IMR-90 (cell line): ENCODE results near the gene ZNF714. TPM values are rescaled to one million over a fixed set of nuclear protein-coding genes. Genes with fewer than 3 reads are reported as not detected.

Experiments
- ATAC-seq: fragments of 200-7000 bp; cut with Tn5 transposase; 2 replicates; pipeline ENCODE4 v1.9.1; 2020; ENCODE audit warnings: low read depth, mild to moderate bottlenecking, moderate library complexity
- BruUV-seq: library from RNA; stranded (reverse); fragments of 400-500 nt; replicated peaks from 2 replicates; lab custom pipeline; 2021; lab: Mats Ljungman, UMichigan
- CTCF ChIA-PET: fragments of 300-600 bp; formaldehyde crosslinking; extraction: SDS; loops from one replicate; lab custom pipeline; 2021; ENCODE audit warnings: antibody characterized with exemption; lab: Yijun Ruan, JAX
- POLR2A ChIA-PET: fragments of 300-600 bp; sonication (Branson Sonifier 250); formaldehyde crosslinking; loops from one replicate; lab custom pipeline; 2022; ENCODE audit warnings: antibody characterized with exemption; ENCODE audit not compliant: unreplicated experiment; lab: Charles Lee
- DNase-seq: peaks from one replicate; pipeline ENCODE4 v3.0.0; 2013
- H2AFZ ChIP-seq: replicated peaks from 2 replicates; pipeline ENCODE3; 2013; ENCODE audit warnings: low read length, mild to moderate bottlenecking; ENCODE audit not compliant: poor library complexity
- H2AK5ac ChIP-seq: 2 replicates; pipeline ENCODE4 v1.6.1; 2013; ENCODE audit warnings: low read depth, low read length, inconsistent platforms
- H2AK9ac ChIP-seq: replicated peaks from 2 replicates; pipeline ENCODE3; 2013; ENCODE audit warnings: mild to moderate bottlenecking, low read depth, low read length, moderate library complexity; ENCODE audit not compliant: poor library complexity
- H2BK120ac ChIP-seq: 2 replicates; pipeline ENCODE4 v1.6.1; 2013; ENCODE audit warnings: low read depth, low read length, inconsistent platforms
- H2BK15ac ChIP-seq: 3 replicates; pipeline ENCODE4 v1.6.1; 2013; ENCODE audit warnings: low read depth, low read length, inconsistent platforms
- H2BK20ac ChIP-seq: 2 replicates; pipeline ENCODE4 v1.6.1; 2013; ENCODE audit warnings: low read depth, mild to moderate bottlenecking, inconsistent platforms, low read length, moderate library complexity
- H2BK5ac ChIP-seq: 2 replicates; pipeline ENCODE4 v1.6.1; 2013; ENCODE audit warnings: mild to moderate bottlenecking, low read depth, low read length, inconsistent platforms; ENCODE audit not compliant: poor library complexity, severe bottlenecking
- H3K14ac ChIP-seq: replicated peaks from 2 replicates; pipeline ENCODE4 v1.6.1; 2013; ENCODE audit warnings: low read depth, low read length, inconsistent platforms
- H3K18ac ChIP-seq: 2 replicates; pipeline ENCODE4 v1.6.1; 2013; ENCODE audit warnings: low read depth, low read length, control low read depth
- H3K23ac ChIP-seq: 2 replicates; pipeline ENCODE4 v1.6.1; 2013; ENCODE audit warnings: low read depth, low read length, inconsistent platforms
- H3K27ac ChIP-seq: 2 replicates; pipeline ENCODE4 v1.5.1; 2013; ENCODE audit warnings: mild to moderate bottlenecking, control low read depth, low read length; ENCODE audit not compliant: insufficient read depth
- H3K27me3 ChIP-seq: 2 replicates; pipeline ENCODE4 v1.6.1; 2013; ENCODE audit warnings: low read length; ENCODE audit not compliant: control insufficient read depth, insufficient read depth
- H3K36me3 ChIP-seq: 2 replicates; pipeline ENCODE4 v1.6.1; 2013; ENCODE audit warnings: low read length, mixed read lengths; ENCODE audit not compliant: control insufficient read depth, insufficient read depth
- H3K4ac ChIP-seq: 2 replicates; pipeline ENCODE4 v1.6.1; 2013; ENCODE audit warnings: low read depth, low read length, inconsistent platforms
- H3K4me1 ChIP-seq: 2 replicates; pipeline ENCODE4 v1.6.1; 2013; ENCODE audit warnings: low read length, mixed read lengths; ENCODE audit not compliant: control insufficient read depth, insufficient read depth
- H3K4me2 ChIP-seq: 2 replicates; pipeline ENCODE4 v1.6.1; 2013; ENCODE audit warnings: low read depth, mild to moderate bottlenecking, control low read depth, low read length, moderate library complexity
- H3K4me3 ChIP-seq: 2 replicates; pipeline ENCODE4 v1.5.1; 2013; ENCODE audit warnings: low read depth, mild to moderate bottlenecking, control low read depth, low read length, moderate library complexity; ENCODE audit not compliant: insufficient read depth
- H3K56ac ChIP-seq: 2 replicates; pipeline ENCODE4 v1.6.1; 2013; ENCODE audit warnings: low read length, inconsistent platforms; ENCODE audit not compliant: insufficient read depth; ENCODE audit errors: extremely low read depth
- H3K79me1 ChIP-seq, 2 experiments: 2 replicates each; pipeline ENCODE4 v1.6.1; 2013; ENCODE audit warnings: low read length in 2 of 2, inconsistent platforms in 1 of 2, low read depth in 1 of 2
- H3K9ac ChIP-seq: 2 replicates; pipeline ENCODE4 v1.6.1; 2013; ENCODE audit warnings: low read depth, low read length, control low read depth
- H3K9me1 ChIP-seq: 2 replicates; pipeline ENCODE4 v1.6.1; 2013; ENCODE audit warnings: low read length, inconsistent platforms; ENCODE audit not compliant: insufficient read depth
- H3K9me3 ChIP-seq: 2 replicates; pipeline ENCODE4 v1.6.1; 2013; ENCODE audit warnings: low read length; ENCODE audit not compliant: control insufficient read depth, insufficient read depth
- H4K20me1 ChIP-seq: 2 replicates; pipeline ENCODE4 v1.6.1; 2013; ENCODE audit warnings: low read length, inconsistent platforms; ENCODE audit not compliant: insufficient read depth
- H4K5ac ChIP-seq: 2 replicates; pipeline ENCODE4 v1.6.1; 2013; ENCODE audit warnings: mild to moderate bottlenecking, low read depth, low read length, control low read depth
- H4K8ac ChIP-seq, 2 experiments: 2 replicates each; pipeline ENCODE4 v1.6.1; 2013; ENCODE audit warnings: low read depth in 2 of 2, low read length in 2 of 2, control low read depth in 1 of 2, inconsistent platforms in 1 of 2
- H4K91ac ChIP-seq: 2 replicates; pipeline ENCODE4 v1.6.1; 2013; ENCODE audit warnings: low read depth, low read length, inconsistent platforms; ENCODE audit not compliant: insufficient read depth
- CHD1 ChIP-seq: IDR thresholded peaks from 2 replicates; pipeline ENCODE4 v1.6.1; 2012; ENCODE audit warnings: low read depth, low read length, improper control_type of control experiment
- MAFK ChIP-seq: IDR thresholded peaks from 2 replicates; pipeline ENCODE4 v1.6.1; 2012; ENCODE audit warnings: low read depth, low read length, improper control_type of control experiment
- MAZ ChIP-seq: IDR thresholded peaks from 2 replicates; pipeline ENCODE4 v1.6.1; 2012; ENCODE audit warnings: low read depth, mild to moderate bottlenecking, low read length, improper control_type of control experiment, moderate library complexity, borderline replicate concordance
- NFE2L2 ChIP-seq: fragments of 150-350 bp; IDR thresholded peaks from 2 replicates; pipeline ENCODE4 v1.6.1; 2016; ENCODE audit warnings: low read depth, mild to moderate bottlenecking, low read length
- RAD21 ChIP-seq: IDR thresholded peaks from 2 replicates; pipeline ENCODE4 v1.6.1; 2012; ENCODE audit warnings: low read length, improper control_type of control experiment
- RCOR1 ChIP-seq: IDR thresholded peaks from 2 replicates; pipeline ENCODE4 v1.6.1; 2012; ENCODE audit warnings: mild to moderate bottlenecking, low read length, improper control_type of control experiment; ENCODE audit not compliant: insufficient replicate concordance
- SMC3 ChIP-seq: fragments of 150-350 bp; IDR thresholded peaks from 2 replicates; pipeline ENCODE4 v1.6.1; 2016; ENCODE audit warnings: low read depth, mild to moderate bottlenecking, antibody characterized with exemption, low read length, moderate library complexity
- USF2 ChIP-seq: fragments of 150-350 bp; IDR thresholded peaks from 2 replicates; pipeline ENCODE4 v1.6.1; 2017; ENCODE audit warnings: mild to moderate bottlenecking, antibody characterized with exemption, low read length, low read depth
- WGBS, 2 experiments: methylation state at CpG; one replicate each; pipeline versions ENCODE4 v1.1.5 to v1.1.7; 2013; ENCODE audit warnings: missing lambda C conversion rate in 2 of 2; ENCODE audit not compliant: insufficient read length in 1 of 2; ENCODE audit errors: extremely low coverage in 2 of 2; 5-methylcytosine and 5-hydroxymethylcytosine counted together
- dilution Hi-C: fragments of 300-500 bp; cut with HindIII; formaldehyde crosslinking; loops from one replicate; pipeline ENCODE4 v1.14.3; 2018; ENCODE audit warnings: low sequenced_read_pairs; ENCODE audit not compliant: unreplicated experiment
- in situ Hi-C: fragments of 300-500 bp; cut with MboI; formaldehyde crosslinking; loops from 3 replicates; pipeline ENCODE4 v1.14.3; 2019; ENCODE audit warnings: low sequenced_read_pairs, inconsistent platforms, mixed read lengths
- intact Hi-C: fragments of 100-400 bp; cut with micrococcal nuclease; formaldehyde crosslinking; loops from 2 replicates; pipeline ENCODE4 v1.10.0; 2022
- polyA plus RNA-seq, 3 experiments: library from polyadenylated mRNA; depleted of rRNA; stranded (reverse); fragments of >200 nt; gene quantifications; 2 replicates each; pipeline ENCODE4 v1.2.3, GENCODE V29; 2012; ENCODE audit warnings: low replicate concordance in 1 of 3
- total RNA-seq: library from RNA; depleted of rRNA; stranded (reverse); fragments of >200 nt; gene quantifications from 2 replicates; pipeline ENCODE4 v1.2.3, GENCODE V29; 2012

The ZNF714 gene
- total and polyA plus RNA-seq, 2 of the 4 experiments (the other 2 are of a cell fraction) = 7.2 to 14.3 TPM

DNA sequence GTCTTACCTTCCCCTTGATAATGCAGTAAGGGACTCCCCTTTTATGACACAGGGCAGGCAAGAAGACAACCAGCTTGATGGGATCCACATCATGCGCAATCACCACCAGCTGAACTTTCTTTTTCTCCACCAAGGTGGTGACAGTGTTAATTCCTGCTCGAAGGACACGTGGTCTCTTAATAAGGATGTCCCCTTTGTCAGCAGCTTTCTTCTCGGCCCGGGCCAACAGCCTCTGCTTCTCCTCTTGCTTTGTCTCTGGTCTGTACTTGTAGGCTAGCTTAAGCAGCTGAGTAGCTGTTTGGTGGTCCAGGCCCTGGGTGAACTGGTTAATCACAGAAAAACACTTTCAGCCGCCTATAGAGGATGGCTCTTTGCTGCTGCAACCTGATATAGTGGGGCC lies 67.9 kb downstream of the ZNF714 start:
- no peak overlapping the region for H3K14ac ChIP-seq
- no peak overlapping the region for H3K9ac ChIP-seq
- CTCF ChIA-PET = interaction anchor here (0.6 kb wide), 1 partner anchor 38 kb away, joined by 3 read pairs; no protein-coding TSS in a partner anchor
- H3K36me3 ChIP-seq = peaks cover 40% of the 10 kb centered on the region
- no peak overlapping the region for H2BK5ac ChIP-seq
- DNase-seq = no peak
- POLR2A ChIA-PET = no interaction called here
- peaks cover 5 to 9% of the 10 kb centered on the region in 2 experiments; a peak in 3 of 4 replicates for H3K79me1 ChIP-seq
- BruUV-seq = no TSS peak
- no peak overlapping the region for H2BK120ac ChIP-seq
- H3K9me3 ChIP-seq = no peaks in the 10 kb centered on the region; the same call in 1 of the 2 replicates
- no peaks in the 10 kb centered on the region for H3K9me1 ChIP-seq
- H3K27ac ChIP-seq = no peak overlapping the region
- no peak overlapping the region for H2AFZ ChIP-seq
- no peak overlapping the region for H2AK5ac ChIP-seq
- no peak overlapping the region for H3K4ac ChIP-seq
- H3K18ac ChIP-seq = no peak overlapping the region
- intact Hi-C loops = loop anchor here (2.0 to 10.0 kb wide), 2 partner anchors 61 to 125 kb away; partner anchors contain the start of gene ZNF430
- H3K27me3 ChIP-seq = no peaks in the 10 kb centered on the region
- in situ Hi-C loops = no loop called here
- H3K4me3 ChIP-seq = no peak overlapping the region
- no peak overlapping the region for H3K56ac ChIP-seq
- H4K91ac ChIP-seq = no peak overlapping the region
- no peak for ATAC-seq
- TF ChIP-seq MAZ = no peak
- no peak for TF ChIP-seq RCOR1
- TF ChIP-seq MAFK = no peak
- TF ChIP-seq CHD1 = no peak
- TF ChIP-seq NFE2L2 = no peak
- TF ChIP-seq USF2 = no peak
- no peak for TF ChIP-seq RAD21
- TF ChIP-seq SMC3 = no peak
- no peak overlapping the region for H2AK9ac ChIP-seq
- no peak overlapping the region for H3K4me2 ChIP-seq
- H4K5ac ChIP-seq = no peak overlapping the region
- H4K8ac ChIP-seq = no peak overlapping the region
- H3K4me1 ChIP-seq = no peaks in the 10 kb centered on the region
- dilution Hi-C loops = no loop called here
- no CpG with 5 or more reads among the region's 6 CpGs for WGBS, 2 experiments
- H2BK15ac ChIP-seq = no peak overlapping the region
- no peaks in the 10 kb centered on the region for H4K20me1 ChIP-seq
- no peak overlapping the region for H2BK20ac ChIP-seq
- H3K23ac ChIP-seq = no peak overlapping the region
